C4-2B (cell line): ENCODE results near the gene PTPRJ.

ENCODE experiments used
- CTCF ChIP-seq: fragments of 450-650 bp; conservative IDR thresholded peaks from 2 replicates; pipeline ENCODE4 v1.5.1; 2017; ENCODE audit warnings: mild to moderate bottlenecking
- ZFX ChIP-seq: fragments of 450-650 bp; IDR thresholded peaks from 2 replicates; pipeline ENCODE4 v1.6.1; 2017

- TF ChIP-seq CTCF (no peak), ZFX (no peak)
Measured at GRCh38 chr11:48058064-48058463, 77.7 kb downstream of the PTPRJ start.
